ENCODE results near the gene ZSWIM1.

ZSWIM1 gene

GRCh38 chr20:45857882-45858216, 23.2 kb upstream of the ZSWIM1 start:
- H3K4me3 ChIP-seq (ENCODE audit: low read length), result peak overlapping the region; percentile 92
- peak overlapping the region; percentile 62; the same call in 1 of the 2 replicates for H3K9ac ChIP-seq (ENCODE audit: low read length)
- no peaks in the 10 kb centered on the region for H3K27me3 ChIP-seq (replicated peaks; ENCODE audit: insufficient read depth, low read length)
- peak overlapping the region; percentile 89 for H3K4me2 ChIP-seq (ENCODE audit: low read depth, low read length)
- H2AFZ ChIP-seq (ENCODE audit: low read length), result peak overlapping the region; percentile 96
- no peaks in the 10 kb centered on the region for H3K9me3 ChIP-seq (replicated peaks; ENCODE audit: insufficient read depth, low read length)
- H3F3A ChIP-seq (ENCODE audit: insufficient read depth, low read length), result no peaks in the 10 kb centered on the region
- peak overlapping the region; percentile 47; the same call in 1 of the 2 replicates for H3K27ac ChIP-seq (ENCODE audit: low read length)
- no peaks in the 10 kb centered on the region for H3K9me2 ChIP-seq (replicated peaks; ENCODE audit: insufficient read depth, low read length)
- H4K20me1 ChIP-seq (ENCODE audit: insufficient read depth, low read length), result no peaks in the 10 kb centered on the region
- peaks cover 6% of the 10 kb centered on the region for H3K4me1 ChIP-seq (ENCODE audit: low read length)
- no peaks in the 10 kb centered on the region for H3K36me3 ChIP-seq (replicated peaks; ENCODE audit: insufficient read depth, low read length)
- H3K79me2 ChIP-seq (ENCODE audit: low read length), result peaks cover 36% of the 10 kb centered on the region
- no peak for TF ChIP-seq EZH2phosphoT487 (IDR thresholded peaks at IDR 0.05; ENCODE audit: low read length)
- TF ChIP-seq EZH2 (optimal IDR thresholded peaks at IDR 0.05; ENCODE audit: low read depth, low read length), result no peak
- no peak for TF ChIP-seq CTCF (IDR thresholded peaks at IDR 0.05; ENCODE audit: low read length)
- peak; percentile 43 for DNase-seq

- Histone ChIP-seq H3F3A (ENCODE audit: insufficient read depth, low read length) (no peaks in the 10 kb centered on the region), H3K36me3 (replicated peaks; ENCODE audit: insufficient read depth, low read length) (no peaks in the 10 kb centered on the region), H3K9ac (ENCODE audit: low read length) (no peak overlapping the region), H4K20me1 (ENCODE audit: insufficient read depth, low read length) (no peaks in the 10 kb centered on the region), H3K9me2 (replicated peaks; ENCODE audit: insufficient read depth, low read length) (no peaks in the 10 kb centered on the region), H3K4me1 (ENCODE audit: low read length) (peaks cover 6% of the 10 kb centered on the region), H2AFZ (ENCODE audit: low read length) (no peak overlapping the region), H3K79me2 (ENCODE audit: low read length) (peaks cover 31% of the 10 kb centered on the region), H3K4me2 (ENCODE audit: low read depth, low read length) (no peak overlapping the region), H3K27ac (ENCODE audit: low read length) (no peak overlapping the region), H3K9me3 (replicated peaks; ENCODE audit: insufficient read depth, low read length) (no peaks in the 10 kb centered on the region), H3K27me3 (replicated peaks; ENCODE audit: insufficient read depth, low read length) (no peaks in the 10 kb centered on the region), H3K4me3 (ENCODE audit: low read length) (no peak overlapping the region)
- DNase-seq, result no peak
- TF ChIP-seq EZH2 (optimal IDR thresholded peaks at IDR 0.05; ENCODE audit: low read depth, low read length) (no peak), CTCF (IDR thresholded peaks at IDR 0.05; ENCODE audit: low read length) (no peak), EZH2phosphoT487 (IDR thresholded peaks at IDR 0.05; ENCODE audit: low read length) (no peak)
These were observed 21.1 kb upstream of the ZSWIM1 start for GRCh38 chr20:45859916-45860315.

- no peaks in the 10 kb centered on the region for H4K20me1 ChIP-seq (ENCODE audit: insufficient read depth, low read length)
- TF ChIP-seq EZH2phosphoT487 (IDR thresholded peaks at IDR 0.05; ENCODE audit: low read length) (no peak), CTCF (IDR thresholded peaks at IDR 0.05; ENCODE audit: low read length) (no peak), EZH2 (optimal IDR thresholded peaks at IDR 0.05; ENCODE audit: low read depth, low read length) (no peak)
- H3K27ac ChIP-seq (ENCODE audit: low read length), result no peak overlapping the region
- no peaks in the 10 kb centered on the region for H3K9me3 ChIP-seq (replicated peaks; ENCODE audit: insufficient read depth, low read length)
- peaks cover 6% of the 10 kb centered on the region for H3K4me1 ChIP-seq (ENCODE audit: low read length)
- H3K79me2 ChIP-seq (ENCODE audit: low read length), result peaks cover 26% of the 10 kb centered on the region
- no peak overlapping the region for H2AFZ ChIP-seq (ENCODE audit: low read length)
- no peaks in the 10 kb centered on the region for H3K36me3 ChIP-seq (replicated peaks; ENCODE audit: insufficient read depth, low read length)
- no peaks in the 10 kb centered on the region for H3F3A ChIP-seq (ENCODE audit: insufficient read depth, low read length)
- no peaks in the 10 kb centered on the region for H3K27me3 ChIP-seq (replicated peaks; ENCODE audit: insufficient read depth, low read length)
- H3K4me2 ChIP-seq (ENCODE audit: low read depth, low read length), result no peak overlapping the region
- no peak overlapping the region for H3K4me3 ChIP-seq (ENCODE audit: low read length)
- H3K9me2 ChIP-seq (replicated peaks; ENCODE audit: insufficient read depth, low read length), result no peaks in the 10 kb centered on the region
- no peak for DNase-seq
- H3K9ac ChIP-seq (ENCODE audit: low read length), result no peak overlapping the region
These were observed 20.3 kb upstream of the ZSWIM1 start for GRCh38 chr20:45860560-45861220.
